WTC11 (cell line): ENCODE results near the gene GOLGA6L7.
"Not testable (repeated sequence)": the region's sequence is repeated elsewhere in the genome, so short reads cannot be mapped to it uniquely, and the experiment has no call there.

Experiments used
- ATF2 ChIP-seq: sonication (generic); formaldehyde crosslinking; IDR thresholded peaks from 2 replicates; pipeline ENCODE4 v1.8.1; 2022; ENCODE audit warnings: low read depth, missing genetic modification reagents, borderline replicate concordance
- CTCF ChIP-seq: fragments of 200-600 bp; IDR thresholded peaks from 2 replicates; pipeline ENCODE4 v1.8.0; 2022; ENCODE audit warnings: antibody characterized with exemption
- ERG ChIP-seq: fragments of 250-450 bp; sonication (Bioruptor Pico); IDR thresholded peaks from 2 replicates; pipeline ENCODE4 v1.8.0; 2021; ENCODE audit warnings: mild to moderate bottlenecking
- IRF2 ChIP-seq: sonication (generic); formaldehyde crosslinking; IDR thresholded peaks from 2 replicates; pipeline ENCODE4 v1.8.0; 2022; ENCODE audit warnings: low read depth, missing genetic modification reagents, borderline replicate concordance
- TEAD4 ChIP-seq: sonication (generic); formaldehyde crosslinking; IDR thresholded peaks from 2 replicates; pipeline ENCODE4 v1.8.0; 2022; ENCODE audit warnings: mild to moderate bottlenecking, missing genetic modification reagents
- TP53 ChIP-seq: sonication (generic); formaldehyde crosslinking; IDR thresholded peaks from 2 replicates; pipeline ENCODE4 v1.8.1; 2023; ENCODE audit warnings: mild to moderate bottlenecking, missing genetic modification reagents
- USF2 ChIP-seq: sonication (generic); formaldehyde crosslinking; IDR thresholded peaks from 2 replicates; pipeline ENCODE4 v1.8.1; 2023; ENCODE audit warnings: mild to moderate bottlenecking, missing genetic modification reagents, moderate library complexity
- ZNF425 ChIP-seq: fragments of 250-450 bp; sonication (Bioruptor Pico); conservative IDR thresholded peaks from 2 replicates; pipeline ENCODE4 v1.9.0; 2021; ENCODE audit warnings: mild to moderate bottlenecking

- not testable (repeated sequence) for TF ChIP-seq ZNF425 (CRISPR knock-in tag); ERG; TEAD4 (CRISPR knock-in tag); CTCF; ATF2 (CRISPR knock-in tag); USF2 (CRISPR knock-in tag); TP53 (CRISPR knock-in tag); IRF2 (CRISPR knock-in tag)
These were observed 4.9 kb downstream of the GOLGA6L7 start for GRCh38 chr15:28843520-28843919.
